Dedifferentiated amniotic fluid mesenchymal stem cell (primary cell): ENCODE measurements around the gene GSTT4.
A peak's percentile ranks its signal among the peaks of the same experiment; 100 is the strongest.
"Not testable (repeated sequence)": the region's sequence is repeated elsewhere in the genome, so short reads cannot be mapped to it uniquely, and the experiment has no call there.

Experiments
- DNase-seq: peaks from one replicate; pipeline ENCODE4 v3.0.0-alpha.2; 2016; ENCODE audit errors: extremely low spot score

GSTT4 gene

DNA sequence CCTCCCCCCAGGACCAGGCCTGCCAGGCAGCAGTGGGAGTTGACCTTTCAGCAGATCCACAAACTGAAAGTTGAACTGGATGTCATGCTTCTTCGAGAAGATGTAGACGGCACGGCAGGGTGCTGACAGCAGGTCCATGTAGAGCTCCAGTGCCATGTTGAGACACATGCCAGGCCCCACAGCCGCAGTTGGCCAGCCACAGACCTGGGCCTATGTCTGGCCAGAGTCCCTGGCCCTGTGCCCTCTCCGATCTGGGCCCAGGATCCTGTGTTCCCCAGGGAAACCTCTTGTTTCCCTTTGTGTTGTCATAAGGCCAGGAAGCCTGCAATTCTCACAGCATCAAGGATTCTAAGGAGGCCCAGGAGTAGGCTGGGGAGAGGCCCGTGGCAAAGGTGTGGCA lies at the start of gene GSTT4:
TSS of gene GSTT4 (minus strand) at position 253 of the 400 bp plus-strand sequence. CDS start at position 156, 97 bp downstream.
- DNase-seq, result no peak

DNA sequence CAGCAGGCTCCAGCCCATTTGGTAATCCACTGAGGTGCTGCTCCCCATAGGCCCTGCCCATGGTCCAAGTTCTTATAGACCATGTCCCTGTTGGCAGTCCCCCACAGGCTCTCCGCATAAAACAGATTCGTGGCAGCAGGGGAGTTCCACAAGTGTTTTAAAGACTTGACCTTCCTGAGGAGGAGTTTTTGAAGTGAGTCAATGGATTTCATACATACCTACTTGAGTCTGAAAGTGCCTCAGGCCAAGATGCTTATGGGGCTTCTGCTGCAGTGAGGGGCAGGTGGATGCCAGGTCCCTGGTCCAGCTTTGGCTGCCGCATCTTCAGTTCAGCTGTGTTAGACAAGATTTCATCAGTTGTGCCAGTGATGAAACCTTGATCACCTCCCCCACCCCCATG lies 49.1 kb upstream of the GSTT4 start:
- DNase-seq, result no peak

DNA sequence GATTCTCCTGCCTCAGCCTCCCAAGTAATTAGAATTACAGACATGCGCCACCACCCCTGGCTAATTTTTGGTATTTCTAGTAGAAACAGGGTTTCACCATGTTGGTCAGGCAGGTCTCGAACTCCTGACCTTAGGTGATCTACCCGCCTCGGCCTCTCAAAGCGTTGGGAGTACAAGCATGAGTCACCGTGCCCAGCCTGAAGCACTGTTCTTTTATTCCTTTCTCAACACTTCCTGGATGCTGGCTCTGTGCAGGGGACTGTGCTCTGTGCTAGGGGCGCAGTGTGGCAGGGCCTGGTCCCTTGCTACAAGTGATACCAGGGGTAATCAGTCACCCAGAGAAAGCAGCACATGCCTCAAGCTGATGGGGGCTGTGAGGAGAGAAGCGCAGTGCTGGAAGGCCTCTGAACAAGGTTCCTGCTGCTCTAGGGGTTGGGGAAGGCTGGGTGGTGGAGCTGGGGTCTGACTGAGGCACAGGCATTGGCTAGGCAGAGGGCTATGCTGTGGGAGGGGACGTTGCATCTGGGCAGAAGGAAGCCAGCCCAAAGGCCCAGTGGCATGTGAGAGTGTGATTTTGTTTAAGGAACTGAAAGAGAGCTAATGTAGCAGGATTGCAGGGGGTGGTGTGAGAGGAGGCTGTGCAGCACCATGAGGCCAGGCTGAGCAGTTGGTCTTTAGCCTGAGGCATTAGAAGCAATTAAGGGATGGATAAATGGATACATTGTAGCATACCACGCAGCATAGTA lies 48.4 kb upstream of the GSTT4 start:
- DNase-seq, result no peak

DNA sequence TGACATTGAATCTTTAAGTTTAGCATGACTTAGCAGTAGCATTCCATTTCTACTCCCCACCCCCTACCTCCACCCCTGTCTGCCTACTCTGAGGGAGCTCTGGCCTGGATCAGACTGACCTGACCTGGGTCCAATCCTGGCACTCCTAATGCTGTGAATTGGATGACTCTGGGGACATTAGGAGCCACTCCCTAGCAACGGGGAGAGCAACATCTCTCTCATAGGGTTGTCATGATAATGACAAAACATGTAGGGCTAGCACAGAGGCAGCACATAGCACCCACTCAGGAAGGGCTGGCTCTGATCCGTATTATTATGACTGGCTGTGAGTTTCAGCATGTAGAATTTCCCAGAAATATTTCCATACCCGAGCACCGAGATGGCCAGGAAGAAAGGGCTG lies 46.3 kb upstream of the GSTT4 start:
- peak; percentile 28 for DNase-seq

DNA sequence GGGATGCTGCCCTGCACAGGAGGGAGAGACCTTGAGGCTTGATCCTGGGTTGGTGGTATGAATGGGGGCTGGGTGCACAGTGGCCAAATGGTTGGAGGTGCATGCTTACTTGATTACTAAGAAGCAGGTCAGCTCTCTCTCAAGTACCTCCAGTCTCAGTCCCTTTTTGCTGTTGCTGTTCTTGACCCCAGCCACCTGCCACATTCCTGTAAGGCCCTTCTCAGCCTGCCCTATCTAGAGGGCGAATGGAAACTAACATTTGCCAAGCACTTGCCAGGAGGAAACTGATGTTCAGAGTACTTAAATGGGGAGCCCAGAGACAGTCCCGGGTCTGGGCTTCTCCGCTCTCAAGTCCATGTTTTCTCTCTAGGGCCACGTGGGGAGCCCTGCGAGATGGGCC lies 45.8 kb upstream of the GSTT4 start:
- no peak for DNase-seq

DNA sequence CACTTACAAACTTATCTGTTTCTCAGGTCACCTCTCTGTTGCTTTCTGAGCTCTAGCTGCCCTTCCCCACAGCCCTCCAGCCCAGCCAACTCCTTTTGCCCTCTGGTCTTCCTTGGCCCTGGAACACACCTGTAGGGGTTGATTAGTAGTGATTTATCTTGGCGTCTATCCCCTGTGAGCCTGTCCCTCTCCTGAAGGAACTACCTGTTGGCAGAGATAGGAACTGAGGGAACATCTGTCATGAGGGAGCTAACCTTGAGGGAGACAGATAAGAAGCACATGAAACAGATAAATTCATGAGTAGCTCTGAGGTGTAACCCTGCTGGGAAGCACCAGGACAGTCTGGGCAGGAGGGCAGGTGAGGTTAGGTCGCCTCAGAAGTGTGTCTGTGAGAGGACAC lies 44.7 kb upstream of the GSTT4 start:
- no peak for DNase-seq

DNA sequence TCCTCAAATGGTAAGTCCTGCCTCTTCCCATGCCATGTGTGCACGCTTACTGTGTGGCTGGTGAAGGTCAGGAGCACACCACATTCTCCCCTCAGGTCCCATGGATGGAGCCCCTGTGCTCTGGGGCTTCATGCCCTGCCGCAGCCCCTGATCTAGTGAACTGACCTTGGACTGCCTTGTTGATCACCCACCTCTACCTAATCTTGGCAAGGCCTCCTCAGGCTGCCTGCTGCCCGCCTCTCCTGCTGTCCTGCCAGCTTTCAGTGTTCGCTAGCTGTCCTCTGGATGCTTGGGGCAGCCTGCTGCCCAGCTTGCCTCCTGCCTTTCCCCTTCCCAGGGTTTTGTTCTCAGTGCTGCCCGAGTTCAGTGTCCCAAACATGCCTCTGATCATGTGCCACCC lies 44.0 kb upstream of the GSTT4 start:
- DNase-seq, result no peak

DNA sequence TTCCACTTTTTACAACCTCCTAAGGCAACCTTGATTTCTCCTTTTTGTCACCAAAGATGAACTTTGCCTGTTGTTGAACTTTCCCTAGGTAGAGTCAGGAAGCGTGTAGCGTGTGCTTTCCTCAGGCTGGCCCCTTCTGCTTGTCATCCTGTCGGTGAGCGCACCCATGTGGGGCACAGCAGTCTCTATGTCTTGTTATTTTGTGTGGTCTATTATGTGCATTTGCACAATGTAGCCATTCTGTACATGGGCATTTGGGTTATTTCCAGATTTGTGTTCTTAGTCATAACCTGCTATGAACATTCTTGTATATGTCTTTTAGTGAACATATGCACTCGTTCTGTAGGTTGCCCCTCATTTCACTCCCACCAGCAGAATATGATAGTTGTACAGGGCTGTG lies 40.8 kb upstream of the GSTT4 start:
- no peak for DNase-seq

DNA sequence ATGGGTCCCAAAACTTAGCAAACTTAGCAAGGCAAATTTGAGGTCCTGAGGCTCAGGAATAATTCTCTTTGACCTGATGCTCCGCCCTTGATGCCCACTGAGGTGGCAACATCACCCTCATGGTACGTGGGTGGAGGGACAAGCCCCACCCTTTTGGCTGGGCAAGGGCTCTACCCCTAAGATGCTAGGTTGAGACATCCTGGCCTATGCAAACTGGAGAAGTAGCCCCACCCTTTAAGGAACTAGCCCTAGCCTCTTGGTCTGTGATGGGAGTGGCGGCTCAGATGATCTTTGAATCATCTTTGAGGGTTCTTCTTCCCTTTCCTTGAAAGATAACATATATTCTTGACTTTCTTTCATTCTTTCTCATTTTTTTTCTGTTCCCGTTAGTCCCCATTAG lies 38.7 kb upstream of the GSTT4 start:
- DNase-seq, result no peak

DNA sequence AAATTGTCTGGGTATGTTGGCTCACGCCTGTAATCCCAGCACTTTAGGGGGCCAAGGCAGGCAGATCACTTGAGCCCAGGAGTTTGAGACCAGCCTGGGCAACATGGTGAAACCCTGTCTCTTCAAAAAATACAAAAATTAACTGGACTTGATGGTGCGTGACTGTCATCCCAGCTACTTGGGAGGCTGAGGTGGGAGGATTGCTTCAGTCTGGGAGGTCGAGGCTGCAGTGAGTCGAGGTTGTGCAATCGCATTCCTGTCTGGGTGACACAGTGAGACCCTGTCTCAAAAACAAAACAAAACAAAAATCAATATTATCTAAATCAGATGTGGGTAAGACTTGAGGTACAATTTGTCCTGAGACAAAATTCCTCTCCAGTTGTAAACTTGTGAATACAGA lies 38.2 kb upstream of the GSTT4 start:
- DNase-seq, result not testable (repeated sequence)

DNA sequence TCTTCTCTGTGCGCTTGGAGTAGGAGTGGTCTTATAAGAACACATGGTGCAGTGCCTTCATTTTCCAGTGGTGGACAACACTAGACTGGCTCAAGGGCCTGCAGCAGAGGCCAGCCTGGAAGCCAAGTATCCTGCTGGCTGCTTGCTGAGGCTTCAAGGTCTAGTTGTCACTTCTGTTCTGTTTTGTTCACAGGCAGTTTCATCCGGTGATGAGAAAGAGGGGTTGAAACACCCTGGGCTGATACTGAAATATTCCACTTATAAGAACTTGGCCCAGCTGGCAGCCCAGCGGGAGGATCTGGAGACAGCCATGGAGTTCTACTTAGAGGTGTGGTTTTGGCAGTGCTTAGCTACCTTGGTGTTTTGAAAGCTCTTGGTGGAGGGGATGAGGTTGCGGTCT lies 35.7 kb upstream of the GSTT4 start:
- DNase-seq, result no peak

DNA sequence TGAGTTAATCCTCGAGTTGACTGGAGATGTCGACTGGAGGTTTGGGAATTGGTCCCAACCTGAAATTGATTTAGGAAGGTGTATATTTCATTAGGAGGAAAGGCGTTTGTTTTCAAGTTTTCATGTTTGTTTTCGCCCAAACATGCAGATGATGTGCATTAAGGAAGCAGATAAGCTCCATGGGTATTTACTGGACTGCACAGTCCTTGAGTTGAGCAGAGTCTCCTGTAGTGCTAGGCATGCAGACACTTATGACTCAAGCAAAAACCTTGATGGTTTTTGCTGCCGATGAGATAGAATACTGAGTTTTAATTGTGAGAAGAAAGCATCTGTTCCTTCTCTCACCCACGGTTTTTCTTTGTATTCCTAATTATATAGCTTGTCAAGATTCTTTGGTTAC lies 33.8 kb upstream of the GSTT4 start:
- no peak for DNase-seq

DNA sequence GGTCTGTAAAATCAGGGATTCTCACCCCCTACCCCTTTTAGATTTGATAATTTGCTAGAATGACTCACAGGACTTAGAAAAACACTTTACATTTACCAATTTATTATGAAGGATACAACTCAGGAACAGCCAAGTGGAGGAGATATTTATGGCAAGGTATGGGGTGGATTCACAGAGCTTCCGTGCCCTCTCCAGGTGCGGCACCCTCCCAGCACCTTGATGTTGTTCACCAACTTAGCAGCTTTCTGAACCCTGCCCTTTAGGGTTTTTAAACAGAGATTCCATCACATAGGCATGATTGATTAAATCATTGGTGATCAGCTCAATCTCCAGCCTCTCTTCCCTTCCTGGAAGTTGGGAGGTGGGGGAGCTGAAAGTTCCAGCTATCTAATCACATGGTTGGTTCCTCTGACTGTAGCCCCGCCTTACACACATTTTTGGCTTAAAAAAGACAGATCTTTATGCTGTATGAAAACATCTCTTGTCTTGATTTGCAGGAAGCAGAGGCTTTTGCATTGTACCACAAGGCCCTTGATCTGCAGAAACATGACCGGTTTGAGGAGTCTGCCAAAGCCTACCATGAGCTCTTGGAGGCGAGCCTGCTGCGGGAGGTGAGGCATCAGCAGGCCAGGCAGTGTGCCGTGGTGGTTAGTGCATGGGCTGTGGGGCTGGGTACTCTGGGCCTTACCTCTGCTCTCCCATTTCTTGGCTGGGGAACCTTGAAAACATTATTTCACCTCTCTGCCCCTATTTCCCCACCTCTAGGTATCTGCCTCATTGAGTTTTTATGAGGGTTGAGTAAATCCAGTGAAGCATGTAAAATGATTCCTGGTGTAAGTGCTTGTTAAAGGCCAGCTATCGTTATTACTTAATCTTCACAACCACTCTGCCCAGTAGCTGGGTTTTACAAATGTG lies 32.9 kb upstream of the GSTT4 start:
- DNase-seq, result no peak

DNA sequence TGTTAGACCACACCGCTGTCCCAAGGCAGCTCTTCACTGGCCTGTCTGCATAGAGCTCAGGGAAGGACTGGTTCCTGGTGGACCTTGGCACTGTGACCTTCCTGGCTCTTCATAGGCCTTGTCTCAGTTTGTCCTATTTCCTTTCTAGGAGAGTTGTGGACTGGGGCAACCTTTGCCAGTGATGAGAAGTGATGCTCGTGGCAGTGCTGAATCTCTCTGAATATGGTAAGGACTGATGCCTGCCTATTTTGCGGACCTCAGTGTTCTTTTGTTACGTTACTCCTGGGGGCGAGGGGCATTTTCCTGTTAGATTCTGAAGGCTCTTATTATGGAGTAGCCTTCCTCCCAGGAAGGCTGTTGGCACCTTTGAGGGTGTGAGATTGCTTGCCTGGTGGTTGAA lies 30.0 kb upstream of the GSTT4 start:
- DNase-seq, result no peak

DNA sequence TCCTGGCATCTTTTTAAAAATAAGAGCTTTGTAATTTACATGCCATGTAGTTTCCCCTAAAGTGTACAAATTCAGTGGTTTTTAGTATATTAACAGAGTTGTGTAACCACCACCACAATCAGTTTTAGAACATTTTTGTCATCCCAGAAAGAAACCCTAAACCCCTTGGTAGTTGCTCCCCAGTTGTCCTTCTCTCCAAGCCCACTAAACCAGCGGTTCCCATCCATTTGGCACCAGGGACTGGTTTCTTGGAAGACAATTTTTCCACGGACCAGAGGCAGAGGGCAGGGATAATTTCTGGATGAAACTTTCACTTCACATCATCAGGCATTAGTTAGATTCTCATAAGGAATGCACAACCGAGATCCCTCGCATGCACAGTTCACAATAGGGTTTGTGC lies 28.5 kb upstream of the GSTT4 start:
- DNase-seq, result no peak

DNA sequence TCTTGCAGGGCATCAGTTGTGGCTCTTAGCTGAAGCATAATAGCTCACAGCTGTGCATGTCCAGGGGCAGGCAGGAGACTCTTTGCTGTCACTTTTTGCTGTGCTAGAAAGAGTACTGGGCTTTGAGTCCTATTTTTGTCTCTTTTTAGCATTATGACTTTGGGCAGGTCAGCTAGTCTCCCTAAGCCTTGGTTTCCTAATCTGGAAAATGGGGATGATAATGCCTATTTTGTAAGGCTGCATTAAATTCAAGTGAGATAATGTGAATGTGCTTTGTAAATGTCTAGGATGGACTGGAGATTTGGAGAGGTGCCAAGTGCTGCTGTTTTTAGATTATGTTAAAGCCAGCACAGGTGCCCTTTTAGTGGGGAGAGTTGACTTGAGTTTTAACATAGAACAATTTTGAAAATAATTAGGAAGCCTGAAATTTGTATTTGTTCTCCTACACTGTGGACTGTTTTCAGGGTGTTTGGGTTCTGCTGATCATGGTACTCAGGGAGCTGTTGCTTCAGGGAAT lies 25.0 kb upstream of the GSTT4 start:
- no peak for DNase-seq

DNA sequence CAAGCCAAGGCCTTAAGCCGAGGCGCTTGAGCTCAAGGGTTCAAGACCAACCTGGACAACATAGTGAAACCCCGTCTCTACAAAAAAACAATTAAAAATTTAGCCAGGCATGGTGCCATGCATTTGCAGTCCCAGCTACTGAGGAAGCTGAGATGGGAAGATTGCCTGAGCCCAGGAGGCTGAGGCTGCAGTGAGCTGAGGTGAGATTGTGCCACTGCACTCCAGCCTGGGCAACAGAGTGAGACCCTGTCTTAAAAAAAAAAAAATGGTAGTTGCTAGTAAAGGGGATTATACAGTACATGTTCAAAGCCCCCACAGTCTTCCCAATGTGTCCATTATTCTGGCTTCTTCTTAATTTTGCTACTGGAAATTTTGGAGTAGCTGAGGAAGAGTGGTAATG lies 24.1 kb upstream of the GSTT4 start:
- DNase-seq, result no peak

DNA sequence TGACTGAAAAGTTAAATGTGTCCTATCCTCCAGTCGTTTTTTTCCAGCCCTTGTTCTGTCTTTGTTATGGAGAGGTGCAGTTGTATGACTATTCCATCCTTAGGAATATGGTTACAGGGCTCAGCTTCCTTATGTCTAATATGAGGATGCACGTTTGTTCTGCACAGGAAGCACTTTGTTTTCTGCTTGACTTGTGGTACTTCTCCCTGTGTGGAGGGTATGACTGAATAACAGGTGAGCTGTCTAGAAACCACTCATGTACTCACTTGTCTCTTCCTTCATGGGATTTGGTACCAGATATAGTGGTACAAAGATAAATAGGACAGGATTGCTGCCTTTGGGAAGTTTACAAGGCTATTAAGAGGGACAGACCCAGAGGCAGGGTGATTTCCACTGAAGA lies 23.3 kb upstream of the GSTT4 start:
- no peak for DNase-seq

DNA sequence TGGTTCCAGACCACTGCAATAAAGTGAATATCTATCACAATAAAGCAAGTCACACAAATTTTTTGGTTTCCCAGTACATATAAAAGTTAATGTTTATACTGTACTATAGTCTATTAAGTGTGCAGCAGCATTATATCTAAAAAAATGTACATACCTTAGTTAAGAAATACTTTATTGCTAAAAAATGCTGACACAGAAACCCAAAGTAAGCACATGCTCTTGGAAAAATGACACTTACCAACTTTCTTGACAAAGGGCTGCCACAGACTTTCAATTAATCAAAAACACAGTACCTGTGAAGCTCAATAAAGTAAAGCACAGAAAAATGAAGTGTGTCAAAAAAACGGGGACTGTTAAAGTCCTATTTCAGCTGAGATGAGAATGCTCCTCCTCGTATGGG lies 22.7 kb upstream of the GSTT4 start:
- no peak for DNase-seq

DNA sequence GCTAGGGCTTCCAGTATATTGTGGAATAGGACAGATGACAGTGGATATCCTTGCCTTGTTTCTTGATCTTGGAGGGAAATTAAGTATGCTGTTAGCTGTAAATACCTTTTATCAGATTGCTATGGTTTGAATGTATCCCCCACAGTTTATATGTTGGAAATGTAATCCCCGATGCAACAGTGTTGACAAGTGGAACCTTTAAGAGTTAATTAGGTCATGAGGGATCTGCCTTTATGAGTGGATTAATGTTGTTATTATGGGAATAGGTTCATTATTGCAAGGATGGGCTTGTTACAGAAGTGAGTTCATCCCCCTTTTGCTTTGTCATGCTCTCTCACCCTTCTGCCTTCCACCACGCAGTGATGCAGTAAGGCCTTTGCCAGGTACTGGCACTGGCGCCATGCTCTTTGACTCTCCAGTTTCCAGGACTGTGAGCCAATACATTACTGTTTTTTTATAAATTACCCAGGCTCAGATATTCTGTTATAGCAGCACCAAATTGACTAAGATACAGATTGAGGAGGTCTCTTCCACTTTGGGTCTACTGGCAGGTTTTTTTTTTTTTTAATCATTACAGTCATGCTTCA lies 22.2 kb upstream of the GSTT4 start:
- DNase-seq, result no peak

DNA sequence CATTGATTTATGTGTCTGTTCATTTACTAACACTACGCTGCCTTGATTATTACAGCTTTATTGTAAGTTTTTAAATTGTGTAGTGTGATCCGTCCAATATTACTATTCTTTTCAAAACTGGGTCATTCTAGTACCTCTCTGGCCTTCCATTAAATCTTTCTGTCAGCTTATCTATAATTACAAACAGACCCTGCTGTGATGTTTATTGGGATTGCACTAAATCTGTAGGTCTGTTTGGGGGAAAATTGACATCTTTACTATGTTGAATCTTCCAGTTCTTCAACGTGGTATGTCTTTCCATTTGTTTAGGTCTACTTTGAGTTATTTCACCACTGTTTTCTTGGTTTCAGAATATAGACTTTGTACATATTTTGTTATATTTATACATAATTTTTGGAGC lies 21.5 kb upstream of the GSTT4 start:
- DNase-seq, result no peak

DNA sequence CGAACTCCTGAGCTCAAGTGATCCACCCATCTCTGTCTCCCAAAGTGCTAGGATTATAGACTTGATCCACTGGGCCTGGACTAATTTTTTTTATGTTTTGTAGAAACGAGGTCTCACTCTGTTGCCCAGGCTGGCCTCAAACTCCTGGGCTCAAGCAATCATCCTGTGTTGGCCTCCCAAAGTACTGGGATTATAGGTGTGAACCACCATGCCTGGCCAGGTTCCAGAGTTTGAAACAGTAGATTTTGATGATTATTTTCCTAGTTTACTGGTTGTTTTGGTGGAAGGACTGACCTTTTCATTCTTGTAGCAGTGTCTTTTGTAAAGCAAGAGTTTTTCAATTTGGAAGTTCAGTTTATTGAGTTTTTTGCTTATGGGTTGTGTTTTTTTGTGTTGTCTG lies 20.8 kb upstream of the GSTT4 start:
- DNase-seq, result no peak

DNA sequence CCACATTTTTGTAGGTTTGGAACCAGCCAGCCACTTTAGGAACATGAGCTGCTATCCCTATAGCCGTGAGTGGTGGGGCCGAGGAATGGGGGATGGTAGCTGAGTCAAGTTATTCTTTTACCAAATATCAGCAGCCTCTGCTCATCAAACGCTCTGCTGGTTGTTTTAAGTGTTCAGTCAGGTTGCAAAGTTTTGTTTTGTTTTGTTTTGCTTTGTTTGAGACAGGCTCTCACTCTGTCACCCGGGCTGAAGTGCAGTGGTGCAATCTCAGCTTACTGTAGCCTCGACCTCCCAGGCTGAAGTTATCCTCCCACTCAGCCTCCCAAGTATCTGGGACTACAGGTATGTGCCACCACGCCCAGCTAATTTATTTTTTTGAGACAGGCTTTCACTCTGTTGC lies 20.2 kb upstream of the GSTT4 start:
- DNase-seq, result no peak
